Measurements from ENCODE around the gene TAS2R1. TPM values are rescaled to one million over a fixed set of nuclear protein-coding genes. Genes with fewer than 3 reads are reported as not detected.

Gene TAS2R1
- total RNA-seq, 1 donor from 2014 or later: not detected

GRCh38 chr5:9658706-9659105 lies 28.6 kb upstream of the TAS2R1 start:
- DNase-seq: no peak
- Mint-ChIP-seq H3K36me3 (ENCODE audit: unreplicated experiment) (no peaks in the 10 kb centered on the region), H3K27ac (ENCODE audit: unreplicated experiment) (no peak overlapping the region), H3K4me1 (ENCODE audit: low read depth, unreplicated experiment) (no peaks in the 10 kb centered on the region), H3K4me3 (ENCODE audit: unreplicated experiment) (no peak overlapping the region), H3K9me3 (ENCODE audit: unreplicated experiment) (no peaks in the 10 kb centered on the region), H3K27me3 (ENCODE audit: unreplicated experiment) (peaks cover 2% of the 10 kb centered on the region)
- TF ChIP-seq, protein P1, sequence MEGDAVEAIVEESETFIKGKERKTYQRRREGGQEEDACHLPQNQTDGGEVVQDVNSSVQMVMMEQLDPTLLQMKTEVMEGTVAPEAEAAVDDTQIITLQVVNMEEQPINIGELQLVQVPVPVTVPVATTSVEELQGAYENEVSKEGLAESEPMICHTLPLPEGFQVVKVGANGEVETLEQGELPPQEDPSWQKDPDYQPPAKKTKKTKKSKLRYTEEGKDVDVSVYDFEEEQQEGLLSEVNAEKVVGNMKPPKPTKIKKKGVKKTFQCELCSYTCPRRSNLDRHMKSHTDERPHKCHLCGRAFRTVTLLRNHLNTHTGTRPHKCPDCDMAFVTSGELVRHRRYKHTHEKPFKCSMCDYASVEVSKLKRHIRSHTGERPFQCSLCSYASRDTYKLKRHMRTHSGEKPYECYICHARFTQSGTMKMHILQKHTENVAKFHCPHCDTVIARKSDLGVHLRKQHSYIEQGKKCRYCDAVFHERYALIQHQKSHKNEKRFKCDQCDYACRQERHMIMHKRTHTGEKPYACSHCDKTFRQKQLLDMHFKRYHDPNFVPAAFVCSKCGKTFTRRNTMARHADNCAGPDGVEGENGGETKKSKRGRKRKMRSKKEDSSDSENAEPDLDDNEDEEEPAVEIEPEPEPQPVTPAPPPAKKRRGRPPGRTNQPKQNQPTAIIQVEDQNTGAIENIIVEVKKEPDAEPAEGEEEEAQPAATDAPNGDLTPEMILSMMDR (IDR thresholded peaks at IDR 0.05; ENCODE audit: partially characterized antibody, unreplicated experiment): no peak

- Mint-ChIP-seq H3K27me3 (ENCODE audit: unreplicated experiment) (peaks cover 5% of the 10 kb centered on the region), H3K27ac (ENCODE audit: unreplicated experiment) (no peak overlapping the region)
- TF ChIP-seq, protein P1 (IDR thresholded peaks at IDR 0.05; ENCODE audit: partially characterized antibody, unreplicated experiment): no peak
These were observed 27.7 kb upstream of the TAS2R1 start for GRCh38 chr5:9657819-9658218.

GRCh38 chr5:9655641-9656040 lies 25.5 kb upstream of the TAS2R1 start:
- no peak overlapping the region for H3K4me3 Mint-ChIP-seq (ENCODE audit: unreplicated experiment)
- DNase-seq: no peak
- TF ChIP-seq, protein P1 (IDR thresholded peaks at IDR 0.05; ENCODE audit: partially characterized antibody, unreplicated experiment): no peak
- H3K9me3 Mint-ChIP-seq (ENCODE audit: unreplicated experiment): no peaks in the 10 kb centered on the region
- H3K27ac Mint-ChIP-seq (ENCODE audit: unreplicated experiment): no peak overlapping the region
- H3K36me3 Mint-ChIP-seq (ENCODE audit: unreplicated experiment): no peaks in the 10 kb centered on the region
- H3K27me3 Mint-ChIP-seq (ENCODE audit: unreplicated experiment): peaks cover 5% of the 10 kb centered on the region
- no peaks in the 10 kb centered on the region for H3K4me1 Mint-ChIP-seq (ENCODE audit: low read depth, unreplicated experiment)

More at GRCh38 chr5:9657819-9658218, 27.7 kb upstream of the TAS2R1 start:
- Mint-ChIP-seq H3K9me3 (ENCODE audit: unreplicated experiment) (no peaks in the 10 kb centered on the region), H3K4me3 (ENCODE audit: unreplicated experiment) (no peak overlapping the region), H3K4me1 (ENCODE audit: low read depth, unreplicated experiment) (no peaks in the 10 kb centered on the region), H3K36me3 (ENCODE audit: unreplicated experiment) (no peaks in the 10 kb centered on the region)
- no peak for DNase-seq

DNA sequence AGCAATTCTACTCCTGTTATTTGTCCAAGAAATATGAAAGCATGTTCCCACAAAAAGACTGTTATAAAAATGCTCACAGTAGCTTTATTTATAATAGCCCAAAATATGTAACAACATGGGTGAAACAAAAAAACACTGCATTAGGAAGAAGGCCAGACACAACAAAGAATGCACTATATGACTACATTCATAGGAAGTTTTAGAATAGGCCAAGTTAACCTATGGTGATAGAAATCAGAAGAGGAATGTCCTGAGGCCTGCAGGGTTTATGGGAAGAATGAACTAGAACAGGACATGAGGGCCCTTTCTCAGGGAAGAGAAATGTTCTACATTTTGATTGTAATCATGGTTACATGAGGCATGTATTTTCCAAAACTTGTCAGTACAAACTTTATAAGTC lies 24.7 kb upstream of the TAS2R1 start:
- Mint-ChIP-seq H3K4me1 (ENCODE audit: low read depth, unreplicated experiment) (no peaks in the 10 kb centered on the region), H3K9me3 (ENCODE audit: unreplicated experiment) (no peaks in the 10 kb centered on the region), H3K36me3 (ENCODE audit: unreplicated experiment) (no peaks in the 10 kb centered on the region), H3K4me3 (ENCODE audit: unreplicated experiment) (no peak overlapping the region), H3K27me3 (ENCODE audit: unreplicated experiment) (peaks cover 5% of the 10 kb centered on the region), H3K27ac (ENCODE audit: unreplicated experiment) (no peak overlapping the region)
- DNase-seq: no peak
- TF ChIP-seq, protein P1 (IDR thresholded peaks at IDR 0.05; ENCODE audit: partially characterized antibody, unreplicated experiment): no peak

DNA sequence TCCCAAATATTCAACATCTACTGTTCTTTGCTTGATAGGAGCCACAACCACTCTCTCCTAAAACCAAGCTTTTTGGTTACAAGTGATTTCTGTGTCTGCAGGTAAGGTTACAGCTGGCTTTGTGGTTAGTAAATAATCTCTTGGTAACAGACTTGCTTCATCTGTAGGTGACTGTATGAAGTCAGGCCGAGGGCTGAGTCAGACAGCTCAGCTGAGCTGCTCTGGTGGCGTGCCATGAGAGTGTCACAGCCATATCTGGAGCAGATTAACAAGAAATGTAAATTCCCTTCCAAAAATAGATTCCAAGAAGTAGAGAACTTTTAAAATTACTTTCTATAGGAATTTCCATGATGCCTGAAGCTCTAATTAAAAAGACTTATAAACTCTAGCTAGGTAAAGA lies 23.7 kb upstream of the TAS2R1 start:
- TF ChIP-seq, protein P1 (IDR thresholded peaks at IDR 0.05; ENCODE audit: partially characterized antibody, unreplicated experiment): no peak
- no peak for DNase-seq
- no peaks in the 10 kb centered on the region for H3K4me1 Mint-ChIP-seq (ENCODE audit: low read depth, unreplicated experiment)
- H3K9me3 Mint-ChIP-seq (ENCODE audit: unreplicated experiment): no peaks in the 10 kb centered on the region
- H3K27ac Mint-ChIP-seq (ENCODE audit: unreplicated experiment): no peak overlapping the region
- H3K36me3 Mint-ChIP-seq (ENCODE audit: unreplicated experiment): no peaks in the 10 kb centered on the region
- peaks cover 5% of the 10 kb centered on the region for H3K27me3 Mint-ChIP-seq (ENCODE audit: unreplicated experiment)
- H3K4me3 Mint-ChIP-seq (ENCODE audit: unreplicated experiment): no peak overlapping the region

Data from glutamatergic neuron (in vitro differentiated cells).